ENCODE data around the gene FNDC4.

DNA sequence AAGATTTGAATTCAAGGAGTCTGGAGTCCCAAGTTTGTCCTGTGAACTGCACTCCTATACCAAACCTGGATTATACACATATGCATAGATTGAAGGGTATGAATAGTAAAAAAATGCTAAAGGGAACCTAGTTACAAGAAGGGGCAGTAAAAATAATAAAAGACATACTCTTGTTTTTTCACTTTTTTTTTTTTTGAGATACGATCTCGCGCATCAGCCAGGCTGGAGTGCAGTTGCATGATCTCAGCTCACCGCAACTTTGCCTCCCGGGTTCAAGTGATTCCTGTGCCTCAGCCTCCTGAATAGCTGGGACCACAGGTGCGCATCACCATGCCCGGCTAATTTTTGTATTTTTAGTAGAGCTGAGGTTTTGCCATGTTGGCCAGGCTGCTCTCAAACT is 30.6 kb downstream of the FNDC4 start:
- no peak for TF ChIP-seq EZH2 (IDR thresholded peaks at IDR 0.05; ENCODE audit: low read depth, low read length, severe bottlenecking)
- TF ChIP-seq, protein P1, sequence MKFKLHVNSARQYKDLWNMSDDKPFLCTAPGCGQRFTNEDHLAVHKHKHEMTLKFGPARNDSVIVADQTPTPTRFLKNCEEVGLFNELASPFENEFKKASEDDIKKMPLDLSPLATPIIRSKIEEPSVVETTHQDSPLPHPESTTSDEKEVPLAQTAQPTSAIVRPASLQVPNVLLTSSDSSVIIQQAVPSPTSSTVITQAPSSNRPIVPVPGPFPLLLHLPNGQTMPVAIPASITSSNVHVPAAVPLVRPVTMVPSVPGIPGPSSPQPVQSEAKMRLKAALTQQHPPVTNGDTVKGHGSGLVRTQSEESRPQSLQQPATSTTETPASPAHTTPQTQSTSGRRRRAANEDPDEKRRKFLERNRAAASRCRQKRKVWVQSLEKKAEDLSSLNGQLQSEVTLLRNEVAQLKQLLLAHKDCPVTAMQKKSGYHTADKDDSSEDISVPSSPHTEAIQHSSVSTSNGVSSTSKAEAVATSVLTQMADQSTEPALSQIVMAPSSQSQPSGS (IDR thresholded peaks at IDR 0.05; ENCODE audit: low read length): no peak
- no peak for TF ChIP-seq POLR2A (IDR thresholded peaks at IDR 0.05; ENCODE audit: control extremely low read depth in 1 of 2, low read depth in 2 of 2, low read length in 2 of 2)
- TF ChIP-seq ZNF274 (IDR thresholded peaks at IDR 0.05; ENCODE audit: borderline replicate concordance, extremely low read depth, low read length): no peak
- no peak for TF ChIP-seq GTF2F1 (IDR thresholded peaks at IDR 0.05; ENCODE audit: borderline replicate concordance, low read depth, low read length)
- TF ChIP-seq TAF1 (IDR thresholded peaks at IDR 0.05; ENCODE audit: low read depth, low read length): no peak
- TF ChIP-seq, protein P2, sequence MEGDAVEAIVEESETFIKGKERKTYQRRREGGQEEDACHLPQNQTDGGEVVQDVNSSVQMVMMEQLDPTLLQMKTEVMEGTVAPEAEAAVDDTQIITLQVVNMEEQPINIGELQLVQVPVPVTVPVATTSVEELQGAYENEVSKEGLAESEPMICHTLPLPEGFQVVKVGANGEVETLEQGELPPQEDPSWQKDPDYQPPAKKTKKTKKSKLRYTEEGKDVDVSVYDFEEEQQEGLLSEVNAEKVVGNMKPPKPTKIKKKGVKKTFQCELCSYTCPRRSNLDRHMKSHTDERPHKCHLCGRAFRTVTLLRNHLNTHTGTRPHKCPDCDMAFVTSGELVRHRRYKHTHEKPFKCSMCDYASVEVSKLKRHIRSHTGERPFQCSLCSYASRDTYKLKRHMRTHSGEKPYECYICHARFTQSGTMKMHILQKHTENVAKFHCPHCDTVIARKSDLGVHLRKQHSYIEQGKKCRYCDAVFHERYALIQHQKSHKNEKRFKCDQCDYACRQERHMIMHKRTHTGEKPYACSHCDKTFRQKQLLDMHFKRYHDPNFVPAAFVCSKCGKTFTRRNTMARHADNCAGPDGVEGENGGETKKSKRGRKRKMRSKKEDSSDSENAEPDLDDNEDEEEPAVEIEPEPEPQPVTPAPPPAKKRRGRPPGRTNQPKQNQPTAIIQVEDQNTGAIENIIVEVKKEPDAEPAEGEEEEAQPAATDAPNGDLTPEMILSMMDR (IDR thresholded peaks at IDR 0.05; ENCODE audit: control extremely low read depth in 1 of 3, insufficient read depth in 1 of 3, low read depth in 1 of 3, low read length in 3 of 3): no peak
- TF ChIP-seq POLR2AphosphoS5 (IDR thresholded peaks at IDR 0.05; ENCODE audit: low read depth, low read length): no peak
- TF ChIP-seq CBX5 (IDR thresholded peaks at IDR 0.05; ENCODE audit: low read depth, low read length): no peak
